SK-N-SH (cell line): ENCODE results near the gene EFHC1. TPM values are rescaled to one million over a fixed set of nuclear protein-coding genes. Genes with fewer than 3 reads are reported as not detected.

Experiments used
- CTCF ChIA-PET: fragments of 300-600, 350-600 bp; formaldehyde crosslinking; extraction: SDS; loops from one replicate; lab custom pipeline; 2021; lab: Yijun Ruan, JAX
- POLR2A ChIA-PET: fragments of 350-600 bp; sonication (Branson Sonifier 250); formaldehyde crosslinking; extraction: SDS; loops from one replicate; lab custom pipeline; 2020; ENCODE audit warnings: antibody characterized with exemption, inconsistent platforms; lab: Yijun Ruan, JAX
- DNase-seq: peaks from one replicate; pipeline ENCODE4 v3.0.0; 2012
- H2AFZ ChIP-seq: fragments of 200-600 bp; sonication (generic); 2 replicates; pipeline ENCODE4 v1.8.1; 2016; ENCODE audit warnings: antibody characterized with exemption, mild to moderate bottlenecking, low read depth
- H3F3A ChIP-seq: fragments of 200-600 bp; sonication (generic); replicated peaks from 2 replicates; pipeline ENCODE3; 2016; ENCODE audit warnings: antibody characterized with exemption, mild to moderate bottlenecking; ENCODE audit not compliant: insufficient read depth
- H3K27ac ChIP-seq, 2 experiments: fragments of 200-500 bp in 1 of 2; fragments of 200-600 bp in 1 of 2; sonication (Bioruptor generic) in 1 of 2; sonication (generic), shearing (Covaris generic) in 1 of 2; 2 replicates each; pipeline versions ENCODE4 v1.5.1 to v1.6.1; 2014 to 2016; ENCODE audit warnings: low read depth in 2 of 2, inconsistent platforms in 1 of 2, low read length in 1 of 2, mild to moderate bottlenecking in 1 of 2, mixed read lengths in 1 of 2
- H3K27me3 ChIP-seq: fragments of 200-600 bp; sonication (generic), shearing (Covaris generic); 2 replicates; pipeline ENCODE4 v1.6.1; 2016; ENCODE audit warnings: mixed run types; ENCODE audit not compliant: insufficient read depth
- H3K36me3 ChIP-seq, 2 experiments: fragments of 200-500 bp in 1 of 2; fragments of 200-600 bp in 1 of 2; sonication (Bioruptor generic) in 1 of 2; sonication (generic) in 1 of 2; replicated peaks in 1 of 2; 2 replicates each; pipeline versions ENCODE3 to v1.5.1; 2014 to 2016; ENCODE audit warnings: low read length in 1 of 2, mild to moderate bottlenecking in 1 of 2; ENCODE audit not compliant: insufficient read depth in 2 of 2, control insufficient read depth in 1 of 2
- H3K4me1 ChIP-seq, 2 experiments: fragments of 200-500 bp in 1 of 2; fragments of 200-600 bp in 1 of 2; sonication (Bioruptor generic) in 1 of 2; sonication (generic), shearing (Covaris generic) in 1 of 2; 2 replicates each; pipeline versions ENCODE4 v1.5.1 to v1.6.1; 2014 to 2016; ENCODE audit warnings: low read depth in 1 of 2, low read length in 1 of 2, mixed run types in 1 of 2; ENCODE audit not compliant: insufficient read depth in 2 of 2, control insufficient read depth in 1 of 2
- H3K4me2 ChIP-seq: fragments of 200-600 bp; sonication (generic), shearing (Covaris generic); 2 replicates; pipeline ENCODE4 v1.6.1; 2017; ENCODE audit warnings: mixed run types
- H3K4me3 ChIP-seq, 2 experiments: fragments of 200-500 bp in 1 of 2; fragments of 200-600 bp in 1 of 2; sonication (Bioruptor generic) in 1 of 2; sonication (generic), shearing (Covaris generic) in 1 of 2; 2 replicates each; pipeline versions ENCODE4 v1.5.1 to v1.8.1; 2014 to 2016; ENCODE audit warnings: low read depth in 2 of 2, inconsistent platforms in 1 of 2, low read length in 1 of 2, mild to moderate bottlenecking in 1 of 2, mixed read lengths in 1 of 2, moderate library complexity in 1 of 2
- H3K79me2 ChIP-seq: fragments of 200-600 bp; sonication (generic); 2 replicates; pipeline ENCODE4 v1.8.1; 2017; ENCODE audit warnings: mild to moderate bottlenecking; ENCODE audit not compliant: insufficient read depth
- H3K9ac ChIP-seq: fragments of 200-600 bp; sonication (generic); 2 replicates; pipeline ENCODE4 v1.6.1; 2017; ENCODE audit warnings: mixed run types
- H3K9me2 ChIP-seq: fragments of 200-600 bp; sonication (generic); 2 replicates; pipeline ENCODE4 v1.6.1; 2017; ENCODE audit warnings: mixed run types
- H3K9me3 ChIP-seq: fragments of 200-600 bp; sonication (generic); 2 replicates; pipeline ENCODE4 v1.6.1; 2017; ENCODE audit warnings: mixed run types, mild to moderate bottlenecking, moderate library complexity
- H4K20me1 ChIP-seq: fragments of 200-600 bp; sonication (generic); 2 replicates; pipeline ENCODE4 v1.6.1; 2017; ENCODE audit warnings: mild to moderate bottlenecking, mixed run types; ENCODE audit not compliant: insufficient read depth
- CTCF ChIP-seq: fragments of 200-600 bp; sonication (generic); IDR thresholded peaks from 2 replicates; pipeline ENCODE4 v1.6.1; 2017; ENCODE audit warnings: antibody characterized with exemption, mild to moderate bottlenecking, moderate library complexity
- EZH2phosphoT487 ChIP-seq: fragments of 200-600 bp; sonication (generic); IDR thresholded peaks from 2 replicates; pipeline ENCODE4 v1.6.1; 2017; ENCODE audit warnings: low read depth, mixed run types, mild to moderate bottlenecking, antibody characterized with exemption, moderate library complexity, borderline replicate concordance
- FOSL2 ChIP-seq: IDR thresholded peaks from 2 replicates; pipeline ENCODE4 v1.4.0; 2012; ENCODE audit warnings: low read depth, mild to moderate bottlenecking, moderate library complexity, borderline replicate concordance
- FOXM1 ChIP-seq: IDR thresholded peaks from 2 replicates; pipeline ENCODE4 v1.4.0; 2012; ENCODE audit warnings: low read depth, mild to moderate bottlenecking
- GABPA ChIP-seq: IDR thresholded peaks from 2 replicates; pipeline ENCODE4 v1.4.0; 2012; ENCODE audit warnings: low read depth, mild to moderate bottlenecking
- GATA2 ChIP-seq: sonication (generic); formaldehyde crosslinking; IDR thresholded peaks from 2 replicates; pipeline ENCODE4 v1.5.0; 2020; ENCODE audit warnings: mild to moderate bottlenecking, missing genetic modification reagents
- MEF2A ChIP-seq: IDR thresholded peaks from 2 replicates; pipeline ENCODE4 v1.4.0; 2012; ENCODE audit warnings: low read depth, borderline replicate concordance
- MXI1 ChIP-seq: IDR thresholded peaks from 2 replicates; pipeline ENCODE4 v1.6.1; 2012; ENCODE audit warnings: mild to moderate bottlenecking, low read depth, low read length, improper control_type of control experiment
- PBX3 ChIP-seq: IDR thresholded peaks from 2 replicates; pipeline ENCODE4; 2012
- RAD21 ChIP-seq: IDR thresholded peaks from 2 replicates; pipeline ENCODE4 v1.6.1; 2012; ENCODE audit warnings: mild to moderate bottlenecking, low read length
- RCOR1 ChIP-seq: fragments of 150-350 bp; IDR thresholded peaks from 2 replicates; pipeline ENCODE4 v1.6.1; 2017; ENCODE audit warnings: antibody characterized with exemption, low read length
- RFX5 ChIP-seq: IDR thresholded peaks from 2 replicates; pipeline ENCODE4 v1.6.1; 2012; ENCODE audit warnings: mild to moderate bottlenecking, improper control_type of control experiment, low read length
- RXRA ChIP-seq: IDR thresholded peaks from 2 replicates; pipeline ENCODE4 v1.4.0; 2012; ENCODE audit warnings: low read depth, mild to moderate bottlenecking, borderline replicate concordance
- SIN3A ChIP-seq: IDR thresholded peaks from 2 replicates; pipeline ENCODE4 v1.6.1; 2012; ENCODE audit warnings: low read depth, mild to moderate bottlenecking, low read length, moderate library complexity, borderline replicate concordance
- SMC3 ChIP-seq: IDR thresholded peaks from 2 replicates; pipeline ENCODE4 v1.6.1; 2012; ENCODE audit warnings: low read depth, low read length, improper control_type of control experiment
- USF1 ChIP-seq: IDR thresholded peaks from 2 replicates; pipeline ENCODE4 v1.4.0; 2012; ENCODE audit warnings: low read depth, borderline replicate concordance
- USF2 ChIP-seq: fragments of 150-350 bp; IDR thresholded peaks from 2 replicates; pipeline ENCODE4 v1.6.1; 2017; ENCODE audit warnings: antibody characterized with exemption, low read length, low read depth, borderline replicate concordance
- WGBS: methylation state at CpG from one replicate; pipeline ENCODE4 v1.1.6; 2017; ENCODE audit warnings: low lambda C conversion rate; 5-methylcytosine and 5-hydroxymethylcytosine counted together
- polyA plus RNA-seq, 3 experiments: library from polyadenylated mRNA; depleted of rRNA; stranded (reverse); fragments of >200 nt; gene quantifications; 2 replicates each; pipeline ENCODE4 v1.2.3, GENCODE V29; 2012
- TF ChIP-seq, protein P1 (sequence below): IDR thresholded peaks from 2 replicates; pipeline ENCODE4 v1.6.1; 2012; ENCODE audit warnings: mild to moderate bottlenecking, low read depth, low read length, moderate library complexity

EFHC1 gene
- polyA plus RNA-seq, 1 of the 3 experiments (the other 2 are of a cell fraction): 39.4 TPM

DNA sequence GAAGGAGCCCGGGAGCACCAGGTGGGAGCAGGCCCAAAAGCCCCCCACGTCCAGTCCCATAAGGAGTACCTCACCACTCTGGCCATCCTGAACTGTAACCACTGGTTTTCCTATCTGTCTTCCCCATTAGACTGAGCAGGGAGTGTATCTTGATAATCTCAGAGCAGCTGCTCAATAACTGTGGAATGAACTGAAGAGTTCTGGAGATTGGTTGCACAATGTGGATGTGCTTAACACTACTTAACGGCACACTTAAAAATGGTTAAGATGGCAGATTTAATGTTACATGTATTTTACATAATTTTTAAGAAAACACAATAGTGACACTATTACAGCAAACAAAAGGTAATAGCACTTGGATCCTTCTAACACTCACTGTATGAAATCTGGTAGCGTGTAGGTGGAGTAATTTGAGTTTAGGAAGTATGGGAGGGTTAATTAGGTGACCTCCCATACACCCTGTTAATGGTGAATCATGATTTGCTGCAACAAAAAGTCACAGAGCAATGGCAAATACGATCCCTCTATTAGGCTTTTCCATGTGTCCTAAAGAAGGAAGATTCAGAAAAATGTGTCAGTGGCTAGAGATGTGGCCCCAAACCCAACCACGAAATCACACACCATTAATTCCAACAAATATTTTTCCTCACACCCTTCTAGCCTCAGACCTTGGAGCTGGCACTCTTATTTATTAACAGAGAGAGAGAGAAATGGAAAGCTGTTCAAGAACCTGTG lies 138.3 kb downstream of the EFHC1 start:
- no peak overlapping the region for H3K4me2 ChIP-seq
- ChIA-PET CTCF (interaction anchor here (1.5 kb wide), 1 partner anchor 35 kb away, joined by 3 read pairs; no protein-coding TSS in a partner anchor), POLR2A (interaction anchor here (1.1 kb wide), 1 partner anchor 19 kb away, joined by 3 read pairs; the partner anchor contains the start of gene TRAM2)
- no peaks in the 10 kb centered on the region for H3K9me2 ChIP-seq
- H3K9me3 ChIP-seq: no peaks in the 10 kb centered on the region
- H3K27ac ChIP-seq: no peak overlapping the region
- DNase-seq: no peak
- H3K27me3 ChIP-seq: no peaks in the 10 kb centered on the region
- no peak overlapping the region for H3K4me3 ChIP-seq
- H4K20me1 ChIP-seq: peaks cover 24% of the 10 kb centered on the region
- no peak overlapping the region for H3K9ac ChIP-seq
- H3K79me2 ChIP-seq: peaks cover 100% of the 10 kb centered on the region
- peaks cover 6 to 27% of the 10 kb centered on the region in 2 experiments; a peak in 3 of 4 replicates for H3K4me1 ChIP-seq
- peaks cover 25% of the 10 kb centered on the region for H3F3A ChIP-seq
- no peaks in the 10 kb centered on the region for H3K36me3 ChIP-seq
- H2AFZ ChIP-seq: no peak overlapping the region
- TF ChIP-seq EZH2phosphoT487: no peak
- TF ChIP-seq, protein P1, sequence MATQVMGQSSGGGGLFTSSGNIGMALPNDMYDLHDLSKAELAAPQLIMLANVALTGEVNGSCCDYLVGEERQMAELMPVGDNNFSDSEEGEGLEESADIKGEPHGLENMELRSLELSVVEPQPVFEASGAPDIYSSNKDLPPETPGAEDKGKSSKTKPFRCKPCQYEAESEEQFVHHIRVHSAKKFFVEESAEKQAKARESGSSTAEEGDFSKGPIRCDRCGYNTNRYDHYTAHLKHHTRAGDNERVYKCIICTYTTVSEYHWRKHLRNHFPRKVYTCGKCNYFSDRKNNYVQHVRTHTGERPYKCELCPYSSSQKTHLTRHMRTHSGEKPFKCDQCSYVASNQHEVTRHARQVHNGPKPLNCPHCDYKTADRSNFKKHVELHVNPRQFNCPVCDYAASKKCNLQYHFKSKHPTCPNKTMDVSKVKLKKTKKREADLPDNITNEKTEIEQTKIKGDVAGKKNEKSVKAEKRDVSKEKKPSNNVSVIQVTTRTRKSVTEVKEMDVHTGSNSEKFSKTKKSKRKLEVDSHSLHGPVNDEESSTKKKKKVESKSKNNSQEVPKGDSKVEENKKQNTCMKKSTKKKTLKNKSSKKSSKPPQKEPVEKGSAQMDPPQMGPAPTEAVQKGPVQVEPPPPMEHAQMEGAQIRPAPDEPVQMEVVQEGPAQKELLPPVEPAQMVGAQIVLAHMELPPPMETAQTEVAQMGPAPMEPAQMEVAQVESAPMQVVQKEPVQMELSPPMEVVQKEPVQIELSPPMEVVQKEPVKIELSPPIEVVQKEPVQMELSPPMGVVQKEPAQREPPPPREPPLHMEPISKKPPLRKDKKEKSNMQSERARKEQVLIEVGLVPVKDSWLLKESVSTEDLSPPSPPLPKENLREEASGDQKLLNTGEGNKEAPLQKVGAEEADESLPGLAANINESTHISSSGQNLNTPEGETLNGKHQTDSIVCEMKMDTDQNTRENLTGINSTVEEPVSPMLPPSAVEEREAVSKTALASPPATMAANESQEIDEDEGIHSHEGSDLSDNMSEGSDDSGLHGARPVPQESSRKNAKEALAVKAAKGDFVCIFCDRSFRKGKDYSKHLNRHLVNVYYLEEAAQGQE: no peak
- no peak for TF ChIP-seq MEF2A
- TF ChIP-seq MXI1: no peak
- TF ChIP-seq USF2: no peak
- TF ChIP-seq CTCF: no peak
- no peak for TF ChIP-seq PBX3
- TF ChIP-seq GABPA: no peak
- no peak for TF ChIP-seq RAD21
- TF ChIP-seq RFX5: no peak
- TF ChIP-seq USF1: no peak
- no peak for TF ChIP-seq SMC3
- TF ChIP-seq RCOR1: no peak
- no peak for TF ChIP-seq GATA2 (CRISPR knock-in tag)
- TF ChIP-seq FOSL2: no peak
- TF ChIP-seq FOXM1: no peak
- TF ChIP-seq RXRA: no peak
- TF ChIP-seq SIN3A: no peak
- WGBS: 95% methylated on average over 6 of the region's 6 CpGs
